ENCODE results near the gene TBX4.
"Not testable (repeated sequence)": the region's sequence is repeated elsewhere in the genome, so short reads cannot be mapped to it uniquely, and the experiment has no call there.

TBX4 gene

DNA sequence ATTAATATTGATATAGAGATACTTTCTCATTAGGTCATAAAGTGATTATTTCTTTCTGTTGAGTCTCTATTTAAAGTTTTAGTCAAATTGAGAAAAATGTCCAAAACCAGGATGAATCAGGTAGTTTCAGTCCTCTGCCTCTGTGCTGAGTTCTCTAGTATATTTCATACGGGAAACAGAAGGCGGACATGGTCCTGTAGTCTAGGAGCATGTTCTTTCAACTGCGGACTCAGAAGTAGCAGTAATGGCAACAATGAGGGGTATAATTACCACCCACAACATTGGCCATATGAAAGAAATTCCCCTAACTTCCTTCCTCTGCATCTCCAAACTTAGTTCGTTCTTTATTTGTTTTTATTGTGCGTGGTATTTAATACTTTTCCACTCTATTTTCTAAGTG, 50.1 kb downstream of the TBX4 start:
- ATAC-seq, result no peak

DNA sequence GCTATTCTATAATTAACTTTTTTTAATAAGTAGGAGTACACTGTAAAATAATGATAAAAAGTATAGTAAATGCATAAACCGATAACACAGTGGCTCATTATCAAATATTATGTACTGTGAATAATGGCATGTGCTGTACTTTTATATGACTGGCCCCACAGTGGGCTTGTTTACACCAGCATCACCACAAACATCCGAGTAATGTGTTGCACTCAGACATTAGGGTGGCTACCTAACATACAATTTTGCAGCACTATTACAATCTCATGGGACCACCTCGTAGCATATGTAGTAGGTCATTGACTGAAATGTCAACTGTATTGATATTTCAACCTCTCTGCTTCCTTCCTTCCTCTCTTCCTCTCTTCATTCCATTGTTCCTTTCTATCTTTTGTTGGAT, 51.7 kb downstream of the TBX4 start:
- no peak for ATAC-seq

DNA sequence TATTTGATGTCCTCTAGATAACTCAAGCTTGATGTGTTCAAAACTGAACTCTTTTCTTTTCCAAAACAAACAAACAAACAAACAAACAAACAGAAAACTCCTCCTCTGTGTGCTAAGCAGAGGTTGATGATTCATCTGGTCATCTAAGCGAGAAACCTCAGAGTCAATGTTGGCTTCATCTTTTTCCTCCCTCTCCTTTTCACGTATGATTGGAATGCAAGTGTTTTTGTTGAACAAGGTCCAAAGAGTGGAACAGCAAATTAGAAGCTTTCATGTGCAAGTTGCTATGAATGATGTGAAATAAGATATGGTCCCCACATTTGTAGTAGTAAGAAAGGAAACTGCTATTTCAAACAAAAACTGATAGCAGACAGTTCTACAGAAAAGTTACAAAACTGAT, 52.5 kb downstream of the TBX4 start:
- ATAC-seq, result no peak

DNA sequence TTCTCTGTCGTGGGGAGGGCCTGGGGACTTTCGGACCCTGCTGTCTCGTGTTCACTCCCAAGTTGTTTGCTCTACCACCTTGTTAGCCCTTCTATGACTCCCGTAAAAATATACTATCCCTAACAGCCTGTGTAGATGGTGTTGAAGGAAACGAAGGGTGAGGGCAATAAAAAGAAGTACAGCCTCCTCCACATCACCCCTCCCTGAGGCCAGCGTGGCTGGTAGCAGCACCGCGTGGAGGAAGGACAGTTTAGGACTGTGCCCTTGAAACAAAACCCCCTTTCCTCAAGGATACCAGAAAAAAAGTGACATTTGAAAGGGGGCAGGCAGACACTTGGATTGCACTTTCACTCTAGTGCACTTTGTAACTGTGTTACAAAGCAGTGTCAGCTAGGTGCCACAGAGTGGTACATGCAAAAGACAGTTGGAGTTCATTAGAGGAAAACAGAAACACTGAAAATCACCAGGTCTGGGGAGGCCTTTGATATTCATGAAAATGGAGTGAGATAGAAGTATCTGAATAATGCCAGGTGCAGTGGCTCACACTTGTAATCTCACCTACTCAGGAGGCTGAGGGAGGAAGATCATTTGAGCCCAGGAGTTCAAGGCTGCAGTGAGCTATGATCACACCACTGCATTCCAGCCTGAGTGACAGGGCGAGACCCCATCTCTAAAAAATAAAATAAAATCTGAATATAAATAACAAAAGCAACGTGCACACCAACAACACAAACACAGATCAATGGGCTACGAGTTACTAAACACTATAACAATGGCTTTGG, 53.8 kb downstream of the TBX4 start:
- ATAC-seq, result no peak

DNA sequence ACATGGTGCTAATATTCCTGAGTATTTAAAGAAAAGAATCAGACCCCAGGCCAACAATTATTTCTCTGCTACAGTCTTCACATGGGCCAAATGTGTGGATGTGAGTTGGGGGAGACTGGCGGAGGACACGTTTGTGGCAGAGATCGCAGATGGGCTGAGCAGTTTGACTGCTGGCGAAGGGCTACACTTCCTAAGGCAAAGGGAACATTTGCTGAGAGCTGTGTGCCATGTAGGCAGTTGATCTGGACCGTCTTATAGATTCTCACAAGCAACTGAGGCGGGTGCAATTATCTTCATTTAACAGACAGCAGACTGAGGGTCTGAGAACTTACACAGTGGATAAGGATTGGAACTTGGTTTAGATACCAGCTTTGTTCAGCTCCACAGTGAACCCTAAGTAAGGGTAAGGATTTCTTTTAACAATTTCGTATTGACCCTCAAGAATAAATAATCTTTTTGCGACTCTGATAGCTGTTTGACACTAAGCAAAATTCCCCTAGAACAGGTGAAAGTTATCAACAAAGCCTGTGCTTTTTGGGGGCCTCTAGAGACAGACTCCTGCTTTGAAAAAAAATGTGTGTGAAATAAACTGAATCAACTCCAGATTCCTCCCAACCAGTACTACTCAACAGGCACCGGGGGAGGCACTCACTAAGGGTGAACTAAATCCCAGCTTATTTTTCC, 55.3 kb downstream of the TBX4 start:
- no peak for ATAC-seq

DNA sequence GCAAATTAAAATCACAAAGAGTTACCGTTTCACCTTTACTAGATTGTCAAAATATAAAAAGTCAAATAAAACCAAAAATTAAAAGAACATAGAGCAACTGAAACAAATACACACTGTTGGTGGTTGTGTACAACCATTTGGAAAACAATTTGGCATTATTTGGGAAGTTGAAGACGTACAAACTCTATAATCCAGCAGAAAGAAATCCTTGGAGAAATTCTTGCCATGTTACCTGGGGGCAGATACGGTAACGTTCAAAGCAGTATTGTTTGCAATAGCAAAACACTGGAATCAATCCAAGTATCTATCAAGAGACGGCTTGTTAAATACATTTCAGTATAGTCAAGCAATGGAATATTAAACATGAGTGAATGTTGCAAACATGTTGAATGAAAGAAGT, 56.7 kb downstream of the TBX4 start:
- ATAC-seq, result no peak

DNA sequence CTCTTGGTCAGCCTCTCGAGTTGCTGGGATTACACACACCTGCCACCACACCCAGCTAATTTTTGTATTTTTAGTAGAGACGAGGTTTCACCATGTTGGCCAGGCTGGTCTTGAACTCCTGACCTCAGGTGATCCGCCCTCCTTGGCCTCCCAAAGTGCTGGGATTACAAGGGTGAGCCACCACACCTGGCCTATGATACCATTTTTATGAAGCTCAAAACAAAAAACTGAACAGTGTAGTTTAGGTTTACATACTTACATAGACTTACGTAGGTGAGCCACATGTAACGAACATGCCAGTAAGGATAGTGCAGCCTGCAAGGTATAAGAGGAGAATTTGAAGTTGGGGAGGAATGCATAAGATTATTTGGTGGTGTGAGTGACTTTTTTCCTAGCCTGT, 57.2 kb downstream of the TBX4 start:
- not testable (repeated sequence) for ATAC-seq

DNA sequence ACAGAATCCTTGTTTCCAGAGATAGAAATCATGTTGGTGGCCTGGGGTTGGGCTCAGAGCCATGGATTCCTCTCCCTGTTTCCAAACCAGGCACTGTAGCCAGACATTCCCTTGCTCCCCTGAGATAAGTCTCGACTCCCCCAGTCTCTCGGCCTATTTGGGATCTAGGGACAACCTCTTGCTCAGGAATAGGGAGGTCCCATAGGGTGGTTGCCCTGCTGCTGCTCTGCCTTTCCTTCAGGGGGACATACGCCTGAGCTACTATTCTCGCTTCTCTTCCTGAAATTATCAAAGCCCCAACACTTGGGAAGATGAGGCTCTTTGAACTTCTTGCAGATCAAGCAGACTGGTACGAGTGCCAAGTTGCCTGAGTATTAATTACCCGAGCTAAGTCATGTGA, 58.0 kb downstream of the TBX4 start:
- ATAC-seq, result no peak

DNA sequence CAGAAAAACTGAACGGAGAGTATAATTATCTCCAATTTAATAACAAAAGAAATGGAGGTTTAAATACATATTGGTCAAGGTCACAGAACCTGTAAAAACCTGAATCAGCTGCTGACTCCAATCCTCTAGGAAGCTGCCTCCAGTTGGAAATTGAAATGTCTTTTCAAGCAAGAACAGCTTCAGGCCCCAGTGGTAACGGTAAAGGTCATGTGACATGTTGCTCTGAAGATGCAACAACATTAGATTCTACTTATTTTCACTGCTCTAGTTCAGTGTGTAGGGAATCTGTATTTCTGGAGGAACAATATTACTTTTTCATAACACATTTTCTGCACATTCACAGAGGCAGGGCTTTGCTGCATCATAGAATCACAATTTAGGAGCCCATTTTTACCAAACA, 58.8 kb downstream of the TBX4 start:
- no peak for ATAC-seq

DNA sequence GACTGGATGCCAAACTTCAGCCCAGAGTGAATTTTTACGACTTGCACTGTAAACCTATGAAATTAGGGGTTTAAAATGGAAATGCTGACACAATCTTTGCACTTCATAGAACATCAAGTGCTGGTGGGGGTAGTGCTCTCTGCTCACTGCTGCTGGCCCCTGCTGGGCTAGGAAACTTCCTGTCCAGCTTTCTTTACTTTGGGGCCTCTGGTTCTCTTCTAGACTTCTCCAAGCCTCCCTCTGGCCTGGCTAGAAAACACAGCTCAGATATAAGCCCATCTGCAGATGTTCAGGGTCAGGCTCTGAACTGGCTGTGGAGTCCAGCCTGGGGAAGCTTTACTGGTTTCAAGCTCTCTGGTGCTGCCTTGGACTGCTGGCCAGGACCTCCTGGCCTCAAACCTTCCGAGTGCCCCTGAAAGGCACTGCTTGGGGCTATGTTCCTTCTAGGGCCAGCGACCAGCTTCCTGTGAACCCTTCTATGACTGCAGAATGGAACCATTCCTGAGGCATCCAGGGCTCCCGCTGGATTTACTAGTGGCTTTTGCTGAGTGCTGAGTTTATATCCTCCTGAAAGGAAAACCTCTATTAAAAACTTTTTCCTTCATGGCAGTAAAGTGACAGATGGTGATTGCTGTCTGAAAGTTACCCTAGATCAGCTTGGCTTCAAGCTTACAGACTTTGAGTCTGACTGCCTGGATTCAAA, 59.4 kb downstream of the TBX4 start:
- ATAC-seq, result no peak

DNA sequence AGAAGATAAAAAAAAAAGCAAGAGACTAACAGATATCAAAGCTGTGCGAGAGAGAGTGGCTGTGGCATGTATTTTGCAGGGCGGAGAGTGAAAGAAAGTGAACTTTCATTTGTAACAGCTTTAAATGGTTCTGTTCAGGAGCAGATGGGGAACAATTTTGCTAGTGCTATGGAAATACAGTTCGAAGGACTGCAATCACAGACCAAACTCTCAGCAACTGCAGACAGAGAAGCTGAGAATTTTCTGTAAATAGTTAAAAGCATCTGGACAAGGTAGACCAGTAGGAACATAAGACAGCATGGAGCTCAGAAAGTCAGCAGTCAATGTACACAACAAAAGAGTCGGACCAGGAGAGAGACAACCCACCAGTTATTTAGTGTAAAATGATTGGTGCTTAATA, 62.3 kb downstream of the TBX4 start:
- ATAC-seq, result no peak

DNA sequence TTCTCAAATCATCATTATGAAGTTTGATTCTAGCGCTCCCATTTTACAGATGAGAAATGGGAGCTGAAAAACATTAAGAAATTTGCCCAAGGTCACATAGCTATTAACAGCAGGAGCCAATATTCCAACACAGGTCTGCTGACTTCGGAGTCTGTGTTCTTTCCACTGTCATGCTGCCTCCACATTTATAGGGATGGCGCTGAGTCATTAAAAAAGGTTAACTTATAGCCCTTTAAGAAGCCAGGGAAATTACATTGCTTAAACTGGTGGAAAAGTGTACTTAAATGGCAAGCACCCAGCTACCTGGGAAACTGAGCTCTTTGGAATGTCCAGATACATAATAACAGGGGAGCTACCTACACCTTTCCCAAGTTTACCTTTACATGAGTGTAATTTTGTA, 65.0 kb downstream of the TBX4 start:
- no peak for ATAC-seq

DNA sequence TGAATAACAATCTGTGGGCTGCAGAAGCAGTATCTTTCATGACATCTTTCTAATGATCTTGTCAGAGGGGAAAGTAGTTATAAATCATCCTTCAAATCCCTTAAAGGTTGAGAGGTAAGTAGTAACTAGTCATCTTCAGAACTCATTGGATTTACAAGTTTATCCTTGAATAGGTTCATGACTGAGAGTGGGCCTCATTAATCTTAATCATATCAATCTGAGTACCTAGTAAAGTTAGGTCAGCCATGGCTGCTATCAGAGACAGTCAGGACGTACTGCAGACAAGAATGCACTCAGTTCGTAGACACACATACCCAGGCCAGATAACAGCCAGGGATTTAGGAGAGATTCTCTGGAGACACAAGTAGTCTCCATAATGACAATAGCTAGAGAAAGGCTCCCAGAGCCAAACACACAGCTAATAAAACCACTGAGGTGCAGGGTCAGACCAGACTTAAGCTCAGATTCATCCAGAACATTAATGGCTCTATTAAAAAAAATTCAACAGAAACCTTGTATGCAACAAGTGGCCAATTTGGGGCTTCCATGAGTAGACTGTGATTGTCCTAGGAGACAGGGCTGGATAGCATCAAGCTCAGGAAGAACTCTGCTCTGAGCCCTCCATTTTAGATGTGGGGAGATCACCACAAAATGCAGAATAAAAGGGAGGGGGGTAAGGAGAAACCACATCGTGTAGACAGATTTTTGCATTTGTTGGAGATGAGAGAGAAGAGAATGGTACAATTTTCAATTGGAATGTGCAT, 65.8 kb downstream of the TBX4 start:
- ATAC-seq, result no peak

DNA sequence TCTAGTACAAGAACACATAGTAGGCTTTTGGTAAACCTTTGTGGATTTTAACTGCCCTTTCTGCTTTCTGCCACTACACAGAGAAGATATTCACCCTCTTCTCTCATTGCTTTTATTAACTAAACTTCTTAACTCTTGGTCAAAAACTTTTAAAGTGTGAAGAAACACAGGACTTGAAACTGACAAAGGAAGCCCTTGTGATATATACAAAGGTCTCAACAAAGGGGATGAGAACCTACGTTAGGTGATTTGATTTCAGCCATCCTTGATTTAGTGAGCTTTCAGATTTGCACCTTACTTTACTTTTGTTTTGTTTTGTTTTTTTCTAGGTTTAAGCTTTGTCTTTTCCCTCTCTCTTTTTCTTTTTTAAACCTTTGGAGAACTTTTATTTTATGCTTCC, 66.9 kb downstream of the TBX4 start:
- no peak for ATAC-seq

DNA sequence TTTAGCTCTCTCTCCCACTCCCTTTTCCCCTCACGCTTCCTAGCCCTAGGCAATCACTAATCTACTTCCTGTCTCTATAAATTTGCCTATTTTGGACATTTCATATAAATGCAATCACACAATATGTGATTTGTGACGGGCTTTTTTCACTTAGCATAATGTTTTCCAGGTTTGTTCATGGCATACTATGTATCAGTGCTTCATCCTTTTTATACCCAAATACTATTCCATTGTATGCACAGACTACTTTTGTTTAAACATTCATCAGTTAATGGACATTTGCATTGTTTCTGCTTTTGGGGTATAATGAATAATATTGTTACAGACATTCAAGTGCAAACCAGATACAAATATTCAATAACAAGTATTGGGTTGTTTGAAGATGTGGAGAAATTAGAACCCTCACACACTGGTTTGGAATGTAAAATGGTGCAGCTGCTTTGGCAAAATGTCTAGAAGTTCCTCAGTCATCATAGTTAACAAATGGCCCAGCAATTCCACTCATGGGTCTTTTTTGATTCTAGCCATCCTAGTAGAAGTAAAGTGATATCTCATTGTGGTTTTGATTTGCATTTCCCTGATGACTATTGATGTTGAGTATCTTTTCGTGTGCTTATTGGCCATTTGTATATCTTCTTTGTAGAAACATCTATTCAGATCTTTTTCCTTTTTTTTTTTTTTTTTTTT, 67.7 kb downstream of the TBX4 start:
- no peak for ATAC-seq

DNA sequence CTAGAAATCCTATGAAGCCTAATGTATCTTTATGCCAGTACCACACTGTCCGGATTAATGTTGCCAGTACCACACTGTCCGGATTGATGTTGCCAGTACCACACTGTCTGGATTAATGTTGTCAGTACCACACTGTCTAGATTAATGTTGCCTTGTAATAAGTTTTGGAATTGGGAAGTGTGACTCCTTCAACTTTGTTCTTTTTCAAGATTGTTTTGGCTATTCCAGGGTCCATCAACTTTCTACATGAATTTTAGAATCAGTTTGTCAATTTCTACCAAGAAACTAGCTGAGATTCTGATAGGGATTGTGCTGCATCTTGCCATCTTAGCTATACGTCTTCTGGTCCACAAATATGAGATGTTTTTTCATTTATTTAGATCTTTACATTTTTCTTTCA, 68.7 kb downstream of the TBX4 start:
- ATAC-seq, result no peak

DNA sequence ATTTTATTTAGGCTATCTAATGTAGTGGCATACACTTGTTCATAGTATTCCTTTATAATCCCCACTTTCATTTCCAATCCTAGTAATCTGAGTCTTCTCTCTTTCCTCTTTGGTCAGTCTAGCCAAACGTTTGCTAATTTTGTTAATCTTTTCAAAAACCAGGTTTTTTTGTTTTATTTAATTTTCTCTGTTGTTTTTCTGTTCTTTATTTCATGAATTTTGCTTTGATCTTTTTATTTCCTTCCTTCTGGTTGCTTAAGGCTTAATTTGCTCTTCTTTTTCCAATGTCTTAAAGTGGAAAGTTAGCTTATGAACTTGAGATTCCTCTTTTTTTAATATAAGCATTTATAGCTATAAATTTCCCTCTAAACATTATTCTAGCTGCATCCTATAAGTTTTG, 69.9 kb downstream of the TBX4 start:
- ATAC-seq, result no peak

DNA sequence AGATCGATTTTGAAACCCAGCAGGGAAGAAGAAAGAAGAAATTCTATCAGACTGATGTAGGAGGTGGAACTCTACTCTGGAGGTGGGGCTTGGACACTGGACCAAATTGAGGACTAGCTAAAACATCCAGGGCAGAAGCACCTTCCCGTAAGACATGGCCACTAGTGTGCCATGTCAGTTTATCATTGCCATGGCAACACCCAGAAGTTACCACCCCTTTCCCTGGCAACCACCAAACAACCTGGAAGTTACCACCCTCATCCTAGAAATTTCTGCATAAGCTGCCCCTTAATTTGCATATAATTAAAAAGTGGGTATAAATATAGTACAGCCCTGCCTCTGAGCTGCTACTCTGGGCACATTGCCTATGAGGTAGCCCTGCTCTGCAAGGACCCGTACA, 72.1 kb downstream of the TBX4 start:
- no peak for ATAC-seq

DNA sequence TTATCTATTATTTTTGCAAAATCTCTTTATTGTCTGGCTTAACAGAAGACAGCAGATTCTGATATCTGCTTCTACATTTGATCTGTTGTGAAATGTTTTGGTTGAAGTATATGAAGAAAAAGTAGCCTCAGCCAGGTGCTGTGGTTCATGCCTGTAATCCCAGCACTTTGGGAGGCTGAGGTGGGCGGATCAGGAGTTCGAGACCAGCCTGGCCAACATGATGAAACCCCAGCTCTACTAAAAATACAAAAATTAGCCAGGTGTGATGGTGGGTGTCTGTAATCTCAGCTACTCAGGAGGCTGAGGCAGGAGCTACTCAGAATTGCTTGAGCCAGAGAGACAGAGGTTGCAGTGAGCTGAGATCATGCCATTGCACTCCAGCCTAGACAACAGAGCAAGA, 75.2 kb downstream of the TBX4 start:
- ATAC-seq, result not testable (repeated sequence)

DNA sequence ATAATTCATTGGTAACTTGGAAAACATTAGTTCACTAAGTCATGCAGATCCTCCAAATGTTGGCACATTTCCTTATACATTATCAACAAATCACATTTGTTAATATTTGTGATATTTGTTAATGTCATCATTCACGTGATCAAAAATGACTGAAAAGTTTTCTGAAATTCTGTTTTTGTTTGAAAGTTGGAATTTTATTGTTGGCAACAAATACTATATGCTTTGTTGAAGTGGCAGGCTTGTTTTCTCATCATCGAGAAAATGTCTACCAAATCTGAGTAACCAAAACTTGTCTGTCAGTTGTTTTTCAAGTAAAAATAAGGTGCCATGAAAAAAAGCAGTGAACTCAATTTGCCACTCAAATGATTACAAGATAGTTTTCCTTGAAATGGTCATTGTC, 75.9 kb downstream of the TBX4 start:
- ATAC-seq, result no peak

DNA sequence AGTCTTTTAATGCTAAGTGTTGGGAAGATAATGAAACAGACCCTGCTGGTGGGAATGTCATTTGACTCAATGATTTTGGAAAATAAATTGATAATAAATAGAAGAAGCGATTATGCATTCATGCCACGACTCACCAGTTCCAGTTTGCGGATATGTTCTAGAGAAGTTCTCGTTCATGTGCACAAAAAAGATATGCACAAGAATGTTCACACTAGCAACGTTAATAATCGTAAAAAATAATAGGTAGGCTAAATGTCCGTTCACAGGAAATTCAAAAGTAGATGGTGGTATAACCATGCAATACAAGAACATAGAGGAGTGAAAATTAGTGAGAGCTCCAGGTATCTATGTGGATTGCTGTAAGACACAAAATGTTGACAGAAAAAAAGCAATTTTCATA, 79.0 kb downstream of the TBX4 start:
- ATAC-seq, result no peak

DNA sequence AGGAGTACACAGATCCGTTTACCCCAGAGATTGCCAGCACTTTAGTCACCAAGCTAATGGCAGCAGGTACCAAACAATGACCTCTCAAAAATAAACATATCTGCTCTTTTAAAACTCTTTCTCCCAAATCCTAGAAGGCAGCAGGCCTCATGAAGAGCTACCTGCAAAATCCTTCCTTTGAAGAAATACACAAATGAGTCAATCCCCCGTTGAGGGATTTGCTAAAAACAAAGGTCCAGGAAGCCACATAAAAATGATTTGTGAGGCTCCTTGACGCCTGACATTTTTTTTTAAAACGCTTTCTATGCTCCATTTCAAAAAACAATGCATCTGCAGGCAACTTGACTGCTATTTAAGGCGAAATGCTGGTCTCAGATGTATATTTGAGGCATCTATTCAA, 80.6 kb downstream of the TBX4 start:
- ATAC-seq, result no peak

DNA sequence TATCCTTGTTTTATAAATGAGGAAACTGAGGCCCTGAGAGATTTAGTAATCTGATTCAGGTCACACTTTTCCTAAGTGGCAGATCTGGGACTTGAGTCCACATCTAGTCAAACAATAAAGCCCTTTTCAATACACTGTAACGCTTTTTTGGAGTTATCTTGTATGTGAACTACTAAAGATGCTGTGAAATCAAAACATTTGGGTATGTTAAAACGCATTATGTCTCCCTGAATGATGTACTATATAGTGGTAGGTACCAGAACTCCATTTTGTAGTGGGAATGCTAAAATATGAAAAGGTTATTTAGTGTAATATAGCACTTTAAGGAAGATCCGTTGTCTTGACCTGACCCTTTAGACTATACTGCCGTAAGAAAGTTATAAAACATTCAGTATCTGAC, 81.6 kb downstream of the TBX4 start:
- no peak for ATAC-seq

Data from activated CD4-positive, CD25-positive, alpha-beta regulatory T cell treated with anti-CD3 and anti-CD28 coated beads, Interleukin-2, amount 50 U/mL, for 24 hours (primary cell).